Tibial nerve (tissue), 4 donors: ENCODE data around the gene TOR2A.

ENCODE experiments used
- EP300 ChIP-seq, 2 donors: sonication (generic); formaldehyde crosslinking; IDR thresholded peaks; one replicate each; pipeline ENCODE4 v1.6.1; 2017; ENCODE audit warnings: antibody characterized with exemption in 2 of 2, mild to moderate bottlenecking in 1 of 2
- POLR2A ChIP-seq, 2 donors: fragments of 450-650 bp; IDR thresholded peaks; one replicate each; pipeline ENCODE4 v1.6.1; 2017; ENCODE audit warnings: antibody characterized with exemption in 2 of 2, mild to moderate bottlenecking in 2 of 2, moderate library complexity in 2 of 2
- TF ChIP-seq, protein P1 (sequence below), 5 experiments: fragments of 200-600 bp in 3 of 5; fragments of 450-650 bp in 2 of 5; sonication (generic) in 3 of 5; IDR thresholded peaks; one replicate each; pipeline ENCODE4 v1.5.1; 2016 to 2019; ENCODE audit warnings: antibody characterized with exemption in 5 of 5, mild to moderate bottlenecking in 3 of 5, moderate library complexity in 2 of 5

DNA sequence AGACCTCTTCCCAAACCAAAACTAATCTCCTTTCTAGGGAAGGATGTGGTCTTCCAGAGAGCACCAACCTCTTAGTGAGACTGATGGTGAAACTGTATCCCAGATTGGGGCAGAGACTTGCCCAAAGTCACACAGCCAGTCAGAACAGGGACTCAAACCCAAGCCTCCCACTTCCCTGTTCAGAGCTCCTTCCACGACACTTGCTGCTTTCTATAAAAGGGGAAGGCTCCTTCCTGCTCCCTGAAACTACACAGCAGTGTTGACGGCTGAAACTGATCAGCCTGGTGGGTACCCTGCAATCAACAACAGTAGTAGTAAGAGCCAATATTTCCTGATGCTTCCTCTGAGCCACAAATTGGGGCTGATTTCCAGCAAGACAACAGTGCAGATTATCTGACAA lies 1.5 kb downstream of the TOR2A start:
- TF ChIP-seq POLR2A (IDR thresholded peaks at IDR 0.05) (no peak), EP300 (IDR thresholded peaks at IDR 0.05) (no peak)
- TF ChIP-seq, protein P1, sequence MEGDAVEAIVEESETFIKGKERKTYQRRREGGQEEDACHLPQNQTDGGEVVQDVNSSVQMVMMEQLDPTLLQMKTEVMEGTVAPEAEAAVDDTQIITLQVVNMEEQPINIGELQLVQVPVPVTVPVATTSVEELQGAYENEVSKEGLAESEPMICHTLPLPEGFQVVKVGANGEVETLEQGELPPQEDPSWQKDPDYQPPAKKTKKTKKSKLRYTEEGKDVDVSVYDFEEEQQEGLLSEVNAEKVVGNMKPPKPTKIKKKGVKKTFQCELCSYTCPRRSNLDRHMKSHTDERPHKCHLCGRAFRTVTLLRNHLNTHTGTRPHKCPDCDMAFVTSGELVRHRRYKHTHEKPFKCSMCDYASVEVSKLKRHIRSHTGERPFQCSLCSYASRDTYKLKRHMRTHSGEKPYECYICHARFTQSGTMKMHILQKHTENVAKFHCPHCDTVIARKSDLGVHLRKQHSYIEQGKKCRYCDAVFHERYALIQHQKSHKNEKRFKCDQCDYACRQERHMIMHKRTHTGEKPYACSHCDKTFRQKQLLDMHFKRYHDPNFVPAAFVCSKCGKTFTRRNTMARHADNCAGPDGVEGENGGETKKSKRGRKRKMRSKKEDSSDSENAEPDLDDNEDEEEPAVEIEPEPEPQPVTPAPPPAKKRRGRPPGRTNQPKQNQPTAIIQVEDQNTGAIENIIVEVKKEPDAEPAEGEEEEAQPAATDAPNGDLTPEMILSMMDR (IDR thresholded peaks at IDR 0.05) = no peak
